ENCODE data around the gene HERPUD2.

DNA sequence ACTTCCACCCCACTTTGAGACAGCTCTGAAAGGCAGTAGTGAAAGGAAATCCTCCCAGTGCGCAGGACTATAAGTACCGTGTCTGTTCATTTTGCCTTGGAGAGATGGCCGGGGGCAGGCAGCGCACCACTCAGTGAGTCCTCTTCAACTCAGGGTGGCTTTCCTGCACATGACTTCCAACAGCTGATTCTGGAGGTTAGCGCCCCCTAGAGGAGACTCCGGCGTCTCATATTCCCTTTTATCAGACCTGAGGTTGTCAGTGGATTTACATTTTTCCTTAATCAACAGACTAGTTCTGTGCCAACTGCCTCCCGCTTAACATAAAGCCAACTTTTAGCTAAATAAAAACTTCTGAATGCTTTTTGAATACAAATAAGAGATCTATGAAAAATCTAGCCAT lies 101.0 kb downstream of the HERPUD2 start:
- TF ChIP-seq, protein P1, sequence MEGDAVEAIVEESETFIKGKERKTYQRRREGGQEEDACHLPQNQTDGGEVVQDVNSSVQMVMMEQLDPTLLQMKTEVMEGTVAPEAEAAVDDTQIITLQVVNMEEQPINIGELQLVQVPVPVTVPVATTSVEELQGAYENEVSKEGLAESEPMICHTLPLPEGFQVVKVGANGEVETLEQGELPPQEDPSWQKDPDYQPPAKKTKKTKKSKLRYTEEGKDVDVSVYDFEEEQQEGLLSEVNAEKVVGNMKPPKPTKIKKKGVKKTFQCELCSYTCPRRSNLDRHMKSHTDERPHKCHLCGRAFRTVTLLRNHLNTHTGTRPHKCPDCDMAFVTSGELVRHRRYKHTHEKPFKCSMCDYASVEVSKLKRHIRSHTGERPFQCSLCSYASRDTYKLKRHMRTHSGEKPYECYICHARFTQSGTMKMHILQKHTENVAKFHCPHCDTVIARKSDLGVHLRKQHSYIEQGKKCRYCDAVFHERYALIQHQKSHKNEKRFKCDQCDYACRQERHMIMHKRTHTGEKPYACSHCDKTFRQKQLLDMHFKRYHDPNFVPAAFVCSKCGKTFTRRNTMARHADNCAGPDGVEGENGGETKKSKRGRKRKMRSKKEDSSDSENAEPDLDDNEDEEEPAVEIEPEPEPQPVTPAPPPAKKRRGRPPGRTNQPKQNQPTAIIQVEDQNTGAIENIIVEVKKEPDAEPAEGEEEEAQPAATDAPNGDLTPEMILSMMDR (IDR thresholded peaks at IDR 0.05) = peak; percentile 75
- TF ChIP-seq, protein P2, sequence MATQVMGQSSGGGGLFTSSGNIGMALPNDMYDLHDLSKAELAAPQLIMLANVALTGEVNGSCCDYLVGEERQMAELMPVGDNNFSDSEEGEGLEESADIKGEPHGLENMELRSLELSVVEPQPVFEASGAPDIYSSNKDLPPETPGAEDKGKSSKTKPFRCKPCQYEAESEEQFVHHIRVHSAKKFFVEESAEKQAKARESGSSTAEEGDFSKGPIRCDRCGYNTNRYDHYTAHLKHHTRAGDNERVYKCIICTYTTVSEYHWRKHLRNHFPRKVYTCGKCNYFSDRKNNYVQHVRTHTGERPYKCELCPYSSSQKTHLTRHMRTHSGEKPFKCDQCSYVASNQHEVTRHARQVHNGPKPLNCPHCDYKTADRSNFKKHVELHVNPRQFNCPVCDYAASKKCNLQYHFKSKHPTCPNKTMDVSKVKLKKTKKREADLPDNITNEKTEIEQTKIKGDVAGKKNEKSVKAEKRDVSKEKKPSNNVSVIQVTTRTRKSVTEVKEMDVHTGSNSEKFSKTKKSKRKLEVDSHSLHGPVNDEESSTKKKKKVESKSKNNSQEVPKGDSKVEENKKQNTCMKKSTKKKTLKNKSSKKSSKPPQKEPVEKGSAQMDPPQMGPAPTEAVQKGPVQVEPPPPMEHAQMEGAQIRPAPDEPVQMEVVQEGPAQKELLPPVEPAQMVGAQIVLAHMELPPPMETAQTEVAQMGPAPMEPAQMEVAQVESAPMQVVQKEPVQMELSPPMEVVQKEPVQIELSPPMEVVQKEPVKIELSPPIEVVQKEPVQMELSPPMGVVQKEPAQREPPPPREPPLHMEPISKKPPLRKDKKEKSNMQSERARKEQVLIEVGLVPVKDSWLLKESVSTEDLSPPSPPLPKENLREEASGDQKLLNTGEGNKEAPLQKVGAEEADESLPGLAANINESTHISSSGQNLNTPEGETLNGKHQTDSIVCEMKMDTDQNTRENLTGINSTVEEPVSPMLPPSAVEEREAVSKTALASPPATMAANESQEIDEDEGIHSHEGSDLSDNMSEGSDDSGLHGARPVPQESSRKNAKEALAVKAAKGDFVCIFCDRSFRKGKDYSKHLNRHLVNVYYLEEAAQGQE (IDR thresholded peaks at IDR 0.05; ENCODE audit: insufficient read depth in 1 of 2, low read depth in 2 of 2, low read length in 1 of 2) = no peak

Measured in Panc1 (cell line).